Suprapubic skin (tissue), 4 donors: ENCODE results near the gene CELF5. TPM values are rescaled to one million over a fixed set of nuclear protein-coding genes. Genes with fewer than 3 reads are reported as not detected.
"Not testable (repeated sequence)": the region's sequence is repeated elsewhere in the genome, so short reads cannot be mapped to it uniquely, and the experiment has no call there.

Experiments used
- DNase-seq, 2 donors: peaks; one replicate each; pipeline ENCODE4 v3.0.0-alpha.2; 2019; ENCODE audit warnings: low spot score in 2 of 2
- H3K27ac ChIP-seq: fragments of 200-600 bp; sonication (generic); one replicate; pipeline ENCODE4 v1.5.1; 2019
- H3K27me3 ChIP-seq: fragments of 200-600 bp; sonication (generic); one replicate; pipeline ENCODE4 v1.5.1; 2019
- H3K36me3 ChIP-seq: fragments of 200-600 bp; sonication (generic); one replicate; pipeline ENCODE4 v1.5.1; 2019
- H3K4me1 ChIP-seq: fragments of 200-600 bp; sonication (generic); one replicate; pipeline ENCODE4 v1.5.1; 2019
- H3K4me3 ChIP-seq: fragments of 200-600 bp; sonication (generic); one replicate; pipeline ENCODE4 v1.5.1; 2019; ENCODE audit warnings: mild to moderate bottlenecking
- H3K9me3 ChIP-seq: fragments of 200-600 bp; sonication (generic); one replicate; pipeline ENCODE4 v1.5.1; 2019
- EP300 ChIP-seq: sonication (generic); formaldehyde crosslinking; IDR thresholded peaks from one replicate; pipeline ENCODE4 v1.6.1; 2017; ENCODE audit warnings: antibody characterized with exemption
- POLR2A ChIP-seq, 2 donors: fragments of 450-650 bp; IDR thresholded peaks; one replicate each; pipeline ENCODE4 v1.6.1; 2017; ENCODE audit warnings: antibody characterized with exemption in 2 of 2, mild to moderate bottlenecking in 2 of 2, moderate library complexity in 2 of 2
- POLR2AphosphoS5 ChIP-seq, 3 donors: sonication (generic); formaldehyde crosslinking; IDR thresholded peaks; one replicate each; pipeline ENCODE4 v1.6.1; 2017; ENCODE audit warnings: antibody characterized with exemption in 3 of 3
- WGBS: methylation state at CpG from one replicate; pipeline ENCODE4 v1.1.5; 2018; 5-methylcytosine and 5-hydroxymethylcytosine counted together
- total RNA-seq, 4 donors: library from RNA; depleted of rRNA; stranded (reverse); fragments of >200 nt; gene quantifications; one replicate each; pipeline ENCODE4 v1.1.0, GENCODE V29; 2016
- TF ChIP-seq, protein P1 (sequence below), 2 donors: fragments of 200-600 bp in 1 of 2; fragments of 450-650 bp in 1 of 2; sonication (generic) in 1 of 2; IDR thresholded peaks; one replicate each; pipeline ENCODE4 v1.5.1; 2016 to 2019; ENCODE audit warnings: antibody characterized with exemption in 2 of 2, mild to moderate bottlenecking in 1 of 2, moderate library complexity in 1 of 2

The CELF5 gene
- total RNA-seq, 4 donors from 2014 or later = 0.17 to 0.87 (median 0.64) TPM; not detected in 1

DNA sequence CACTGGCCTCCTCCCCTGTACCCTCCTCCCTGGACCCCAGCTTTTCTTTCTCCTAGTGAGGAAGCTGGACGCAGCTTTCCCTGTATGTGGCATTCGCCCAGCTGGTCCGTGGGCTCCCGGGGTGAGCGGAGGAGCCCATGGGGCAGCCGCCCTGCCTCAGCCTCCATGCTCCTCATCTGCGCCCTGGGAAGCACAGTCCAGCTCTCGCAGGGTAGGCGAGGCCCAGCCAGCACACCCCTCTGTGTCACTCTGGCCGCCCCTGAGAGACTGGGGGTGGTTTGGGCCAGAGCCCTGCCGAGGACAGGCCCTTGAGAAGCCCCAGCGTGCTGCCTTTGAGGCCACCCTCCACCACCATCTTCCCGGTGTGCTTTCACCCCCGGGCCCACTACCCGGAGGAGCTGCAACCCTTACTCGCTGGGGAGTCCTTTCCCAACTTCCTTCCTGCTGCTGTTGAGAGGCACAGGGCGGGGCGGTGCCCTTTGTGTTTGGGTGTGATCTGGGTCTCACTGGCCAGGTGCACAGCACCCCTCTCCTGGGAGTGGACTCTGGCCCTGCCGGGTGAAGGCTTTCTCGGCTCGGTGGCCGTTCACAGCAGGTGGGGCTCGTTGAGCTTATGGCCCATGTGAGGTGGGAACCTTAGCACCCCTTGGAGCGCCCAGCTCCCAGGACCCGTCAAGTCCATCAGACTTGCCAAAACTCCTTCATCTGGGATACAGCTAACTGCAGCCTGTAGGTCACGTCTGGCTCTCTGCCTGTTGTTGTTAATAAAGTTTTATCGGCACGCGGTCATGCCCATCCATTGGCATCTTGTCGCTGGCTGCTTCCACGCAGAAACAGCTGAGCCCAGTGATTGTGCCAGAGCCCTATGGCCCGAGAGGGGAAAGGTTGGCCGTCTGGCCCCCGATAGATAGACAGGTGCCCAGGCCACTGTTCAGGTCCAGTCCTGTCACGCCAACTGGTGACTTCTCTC lies 35.5 kb upstream of the CELF5 start:
- Histone ChIP-seq H3K4me1 (peaks cover 33% of the 10 kb centered on the region), H3K4me3 (no peak overlapping the region), H3K27me3 (no peaks in the 10 kb centered on the region), H3K27ac (no peak overlapping the region), H3K36me3 (peaks cover 9% of the 10 kb centered on the region), H3K9me3 (no peaks in the 10 kb centered on the region)
- TF ChIP-seq, protein P1, sequence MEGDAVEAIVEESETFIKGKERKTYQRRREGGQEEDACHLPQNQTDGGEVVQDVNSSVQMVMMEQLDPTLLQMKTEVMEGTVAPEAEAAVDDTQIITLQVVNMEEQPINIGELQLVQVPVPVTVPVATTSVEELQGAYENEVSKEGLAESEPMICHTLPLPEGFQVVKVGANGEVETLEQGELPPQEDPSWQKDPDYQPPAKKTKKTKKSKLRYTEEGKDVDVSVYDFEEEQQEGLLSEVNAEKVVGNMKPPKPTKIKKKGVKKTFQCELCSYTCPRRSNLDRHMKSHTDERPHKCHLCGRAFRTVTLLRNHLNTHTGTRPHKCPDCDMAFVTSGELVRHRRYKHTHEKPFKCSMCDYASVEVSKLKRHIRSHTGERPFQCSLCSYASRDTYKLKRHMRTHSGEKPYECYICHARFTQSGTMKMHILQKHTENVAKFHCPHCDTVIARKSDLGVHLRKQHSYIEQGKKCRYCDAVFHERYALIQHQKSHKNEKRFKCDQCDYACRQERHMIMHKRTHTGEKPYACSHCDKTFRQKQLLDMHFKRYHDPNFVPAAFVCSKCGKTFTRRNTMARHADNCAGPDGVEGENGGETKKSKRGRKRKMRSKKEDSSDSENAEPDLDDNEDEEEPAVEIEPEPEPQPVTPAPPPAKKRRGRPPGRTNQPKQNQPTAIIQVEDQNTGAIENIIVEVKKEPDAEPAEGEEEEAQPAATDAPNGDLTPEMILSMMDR (IDR thresholded peaks at IDR 0.05) = no peak
- TF ChIP-seq EP300 (no peak), POLR2AphosphoS5 (IDR thresholded peaks at IDR 0.05) (no peak), POLR2A (IDR thresholded peaks at IDR 0.05) (no peak)
- no peak for DNase-seq
- WGBS = 94% methylated on average over 33 of the region's 35 CpGs

DNA sequence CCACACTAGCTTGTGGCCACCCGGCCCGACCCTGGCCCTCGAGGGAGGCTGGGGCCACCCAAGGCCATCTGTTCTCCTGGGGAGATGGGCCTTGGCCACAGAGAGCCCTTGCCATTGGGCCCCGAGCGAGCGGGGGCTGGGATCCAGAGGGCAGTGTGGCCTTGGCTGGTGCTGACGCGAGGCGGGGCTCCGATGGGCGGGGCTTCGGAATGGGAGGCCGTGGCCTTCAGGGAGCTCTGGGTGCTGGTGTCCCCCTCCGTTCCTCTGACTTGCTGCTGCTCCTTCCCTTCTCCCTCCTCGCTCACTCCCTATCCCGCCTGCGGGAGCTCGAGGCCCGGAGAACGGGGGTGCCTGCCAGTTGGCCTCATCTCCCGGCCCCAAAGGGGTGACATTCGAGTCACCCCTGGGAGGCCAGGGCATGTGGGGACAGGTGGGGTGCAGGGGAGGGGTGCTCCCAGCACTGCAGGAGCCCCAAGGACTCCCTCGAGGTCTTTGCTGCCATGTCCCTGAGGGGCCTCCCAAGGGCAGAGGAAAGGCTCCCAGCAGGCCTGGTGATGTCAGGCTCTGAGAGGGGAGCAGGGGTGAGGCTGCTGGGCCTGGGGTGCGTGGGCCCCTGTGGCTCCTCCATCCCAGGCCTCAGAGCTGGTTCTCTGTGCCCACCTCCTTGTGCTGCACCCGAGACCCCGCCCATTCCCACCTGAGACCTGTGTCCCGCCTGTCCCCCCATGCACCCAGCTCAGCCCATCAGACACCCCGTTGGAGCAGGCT lies 34.6 kb upstream of the CELF5 start:
- H3K36me3 ChIP-seq = peaks cover 9% of the 10 kb centered on the region
- H3K4me3 ChIP-seq = no peak overlapping the region
- H3K4me1 ChIP-seq = peaks cover 32% of the 10 kb centered on the region
- no peaks in the 10 kb centered on the region for H3K9me3 ChIP-seq
- no peak for DNase-seq
- TF ChIP-seq, protein P1 (IDR thresholded peaks at IDR 0.05) = no peak
- TF ChIP-seq POLR2AphosphoS5 (IDR thresholded peaks at IDR 0.05) = no peak
- TF ChIP-seq EP300 = no peak
- TF ChIP-seq POLR2A (IDR thresholded peaks at IDR 0.05) = no peak
- H3K27me3 ChIP-seq = no peaks in the 10 kb centered on the region
- no peak overlapping the region for H3K27ac ChIP-seq
- WGBS = 81% methylated on average over 22 of the region's 28 CpGs

DNA sequence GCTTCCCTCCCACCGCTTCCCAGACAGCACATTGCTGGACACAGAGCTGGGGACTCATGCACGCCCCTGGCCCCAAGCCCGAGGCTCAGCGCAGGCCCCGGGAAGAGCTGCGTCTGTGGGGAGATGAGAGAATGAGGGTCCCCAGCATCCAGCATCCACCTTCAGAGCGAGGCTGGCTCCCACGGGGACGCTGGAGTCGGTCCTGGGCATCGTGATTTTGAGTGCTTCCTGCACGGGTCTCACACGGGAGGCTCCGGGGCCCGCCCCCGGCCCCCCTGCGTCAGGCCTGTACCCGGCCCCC lies 34.0 kb upstream of the CELF5 start:
- Histone ChIP-seq H3K36me3 (peaks cover 9% of the 10 kb centered on the region), H3K27ac (no peak overlapping the region), H3K4me1 (peaks cover 28% of the 10 kb centered on the region), H3K9me3 (no peaks in the 10 kb centered on the region), H3K4me3 (no peak overlapping the region), H3K27me3 (no peaks in the 10 kb centered on the region)
- TF ChIP-seq POLR2A (IDR thresholded peaks at IDR 0.05) = no peak
- TF ChIP-seq, protein P1 (IDR thresholded peaks at IDR 0.05) = no peak
- TF ChIP-seq EP300 = no peak
- no peak for TF ChIP-seq POLR2AphosphoS5 (IDR thresholded peaks at IDR 0.05)
- no peak for DNase-seq
- WGBS = 93% methylated on average over 6 of the region's 18 CpGs

DNA sequence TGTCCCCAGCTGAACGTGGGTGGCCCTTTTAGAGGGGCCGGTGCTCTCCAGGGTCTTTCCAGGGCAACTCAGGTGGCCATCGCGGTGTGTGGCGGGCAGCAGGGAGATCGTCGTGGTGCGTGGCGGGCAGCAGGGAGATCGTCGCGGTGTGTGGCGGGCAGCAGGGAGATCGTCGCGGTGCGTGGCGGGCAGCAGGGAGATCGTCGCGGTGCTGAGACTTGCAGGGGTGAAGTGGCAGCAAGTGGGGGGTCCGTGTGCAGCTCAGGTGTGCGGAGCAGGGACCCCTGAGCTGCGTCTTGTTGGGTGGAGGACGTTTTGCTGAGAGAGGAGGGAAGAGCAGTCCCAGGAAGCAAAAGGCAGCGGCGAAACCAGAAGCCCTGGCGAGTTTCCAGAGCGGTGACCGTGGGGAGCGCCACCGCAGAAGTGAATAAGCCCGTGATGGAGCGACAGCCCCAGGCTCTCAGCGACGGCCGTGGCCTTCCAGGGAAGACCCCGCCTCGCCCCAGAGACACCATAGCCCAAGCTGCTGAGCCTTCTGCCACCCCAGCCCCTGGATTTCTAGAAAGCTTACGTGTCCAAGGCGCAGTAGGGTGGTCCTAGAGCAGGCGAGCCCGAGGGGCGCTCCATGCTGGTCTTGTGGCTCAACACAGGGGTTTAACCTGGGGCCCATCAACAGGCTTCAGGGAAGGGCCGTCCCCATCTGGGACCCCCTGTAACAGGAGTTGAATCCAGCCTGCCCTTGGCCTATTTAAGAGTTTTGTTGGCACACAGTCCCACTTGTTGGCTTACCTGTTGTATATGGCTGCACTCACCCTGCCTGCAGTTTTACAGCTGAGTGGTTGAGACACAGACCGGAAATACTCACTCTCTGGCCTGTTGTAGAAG lies 33.3 kb upstream of the CELF5 start:
- Histone ChIP-seq H3K27ac (no peak overlapping the region), H3K27me3 (no peaks in the 10 kb centered on the region), H3K4me1 (peaks cover 27% of the 10 kb centered on the region), H3K4me3 (no peak overlapping the region), H3K9me3 (no peaks in the 10 kb centered on the region), H3K36me3 (peaks cover 9% of the 10 kb centered on the region)
- peak in 1 of 2 donors; percentile 53 for DNase-seq
- TF ChIP-seq, protein P1 (IDR thresholded peaks at IDR 0.05) = no peak
- no peak for TF ChIP-seq POLR2A (IDR thresholded peaks at IDR 0.05)
- TF ChIP-seq EP300 = no peak
- no peak for TF ChIP-seq POLR2AphosphoS5 (IDR thresholded peaks at IDR 0.05)
- WGBS = 90% methylated on average over 46 of the region's 46 CpGs

DNA sequence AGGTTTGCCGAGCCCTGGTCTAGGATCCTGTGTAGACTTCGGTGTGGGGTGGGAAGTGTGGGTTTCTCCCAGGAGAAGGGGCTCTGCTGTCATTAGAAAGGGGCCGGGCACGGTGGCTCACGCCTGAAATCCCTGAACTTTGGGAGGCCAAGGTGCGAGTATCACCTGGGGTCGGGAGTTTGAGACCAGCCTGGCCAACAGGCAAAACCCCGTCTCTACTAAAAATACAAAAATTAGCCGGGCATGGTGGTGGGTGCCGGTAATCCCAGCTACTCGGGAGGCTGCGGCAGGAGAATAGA lies 32.7 kb upstream of the CELF5 start:
- not testable (repeated sequence) for H3K27ac ChIP-seq, H3K9me3 ChIP-seq, H3K36me3 ChIP-seq, H3K4me3 ChIP-seq, H3K27me3 ChIP-seq
- WGBS = 93% methylated on average over 12 of the region's 12 CpGs
- H3K4me1 ChIP-seq = peaks cover 21% of the 10 kb centered on the region
- peak in 1 of 2 donors; percentile 51 for DNase-seq
